ENCODE results near the gene JAG1. TPM values are rescaled to one million over a fixed set of nuclear protein-coding genes. Genes with fewer than 3 reads are reported as not detected.

The JAG1 gene
- total and polyA plus RNA-seq, 4 donors: 11.9 to 70.3 (median 46.8) TPM

GRCh38 chr20:10647909-10648308 lies 25.9 kb downstream of the JAG1 start:
- H3K9me3 ChIP-seq (ENCODE audit: control insufficient read depth in 4 of 4, insufficient read depth in 3 of 4, low read length in 3 of 4): no peaks in the 10 kb centered on the region
- WGBS, 2 donors: 88 to 94% methylated on average over 11 of the region's 11 CpGs
- ATAC-seq (ENCODE audit: insufficient read depth, low FRiP score): no peak
- no peak overlapping the region for H3K9ac ChIP-seq (ENCODE audit: insufficient read depth in 1 of 2, low read length in 2 of 2)
- DNase-seq: no peak
- no peak for TF ChIP-seq CTCF (IDR thresholded peaks at IDR 0.05; ENCODE audit: control extremely low read depth, extremely low read depth)
- H3K27me3 ChIP-seq (ENCODE audit: control insufficient read depth in 3 of 3, insufficient read depth in 3 of 3, low read length in 2 of 3): no peaks in the 10 kb centered on the region
- H3K27ac ChIP-seq (ENCODE audit: low read depth in 1 of 2, low read length in 1 of 2): peak overlapping the region in 1 of 2 donors; percentile 50
- H3K4me3 ChIP-seq: no peak overlapping the region
- peaks cover 3 to 31% (median 12%) of the 10 kb centered on the region in 5 donors for H3K4me1 ChIP-seq (ENCODE audit: control insufficient read depth in 5 of 5, insufficient read depth in 5 of 5, low read length in 5 of 5)
- H3K36me3 ChIP-seq (ENCODE audit: control insufficient read depth in 4 of 4, insufficient read depth in 4 of 4, low read length in 4 of 4): peaks cover 27 to 71% (median 56%) of the 10 kb centered on the region in 4 donors

DNA sequence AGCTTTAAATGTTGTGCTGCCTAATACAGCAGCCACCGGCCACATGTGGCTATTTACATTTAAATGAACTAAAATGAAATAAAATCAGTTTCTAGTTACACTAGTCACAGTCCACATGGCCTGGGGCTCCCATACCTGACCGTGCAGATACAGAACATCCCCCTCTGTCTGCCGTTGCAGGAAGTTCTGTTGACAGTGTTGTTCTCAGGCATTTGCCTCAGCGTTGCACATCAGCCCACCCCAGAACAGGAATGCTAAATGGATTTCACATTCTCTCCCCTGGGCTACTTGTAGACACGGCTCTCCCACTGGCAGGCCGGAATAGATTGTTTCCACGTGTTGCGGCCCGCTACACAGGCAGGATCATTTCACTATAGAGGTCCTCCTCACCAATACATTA lies 26.3 kb downstream of the JAG1 start:
- Histone ChIP-seq H3K4me1 (ENCODE audit: control insufficient read depth in 5 of 5, insufficient read depth in 5 of 5, low read length in 5 of 5) (peaks cover 0 to 30% (median 8%) of the 10 kb centered on the region in 5 donors), H3K9me3 (ENCODE audit: control insufficient read depth in 4 of 4, insufficient read depth in 3 of 4, low read length in 3 of 4) (no peaks in the 10 kb centered on the region), H3K4me3 (no peak overlapping the region), H3K9ac (ENCODE audit: insufficient read depth in 1 of 2, low read length in 2 of 2) (no peak overlapping the region), H3K27me3 (ENCODE audit: control insufficient read depth in 3 of 3, insufficient read depth in 3 of 3, low read length in 2 of 3) (no peaks in the 10 kb centered on the region), H3K27ac (ENCODE audit: low read depth in 1 of 2, low read length in 1 of 2) (no peak overlapping the region), H3K36me3 (ENCODE audit: control insufficient read depth in 4 of 4, insufficient read depth in 4 of 4, low read length in 4 of 4) (peaks cover 27 to 69% (median 57%) of the 10 kb centered on the region in 4 donors)
- no peak for ATAC-seq (ENCODE audit: insufficient read depth, low FRiP score)
- DNase-seq: no peak
- 79 to 81% methylated on average over 9 of the region's 9 CpGs for WGBS, 2 donors
- no peak for TF ChIP-seq CTCF (IDR thresholded peaks at IDR 0.05; ENCODE audit: control extremely low read depth, extremely low read depth)

- no peak for TF ChIP-seq CTCF (IDR thresholded peaks at IDR 0.05; ENCODE audit: control extremely low read depth, extremely low read depth)
- Histone ChIP-seq H3K27me3 (ENCODE audit: control insufficient read depth in 3 of 3, insufficient read depth in 3 of 3, low read length in 2 of 3) (no peaks in the 10 kb centered on the region), H3K4me1 (ENCODE audit: control insufficient read depth in 5 of 5, insufficient read depth in 5 of 5, low read length in 5 of 5) (peaks cover 0 to 28% (median 6%) of the 10 kb centered on the region in 5 donors), H3K36me3 (ENCODE audit: control insufficient read depth in 4 of 4, insufficient read depth in 4 of 4, low read length in 4 of 4) (peaks cover 27 to 73% (median 61%) of the 10 kb centered on the region in 4 donors), H3K27ac (ENCODE audit: low read depth in 1 of 2, low read length in 1 of 2) (no peak overlapping the region), H3K9me3 (ENCODE audit: control insufficient read depth in 4 of 4, insufficient read depth in 3 of 4, low read length in 3 of 4) (no peaks in the 10 kb centered on the region), H3K4me3 (no peak overlapping the region), H3K9ac (ENCODE audit: insufficient read depth in 1 of 2, low read length in 2 of 2) (no peak overlapping the region)
- WGBS, 2 donors: 91% methylated on average over 9 of the region's 9 CpGs
- ATAC-seq (ENCODE audit: insufficient read depth, low FRiP score): no peak
- DNase-seq: no peak
These were observed 26.8 kb downstream of the JAG1 start for GRCh38 chr20:10646886-10647420.

DNA sequence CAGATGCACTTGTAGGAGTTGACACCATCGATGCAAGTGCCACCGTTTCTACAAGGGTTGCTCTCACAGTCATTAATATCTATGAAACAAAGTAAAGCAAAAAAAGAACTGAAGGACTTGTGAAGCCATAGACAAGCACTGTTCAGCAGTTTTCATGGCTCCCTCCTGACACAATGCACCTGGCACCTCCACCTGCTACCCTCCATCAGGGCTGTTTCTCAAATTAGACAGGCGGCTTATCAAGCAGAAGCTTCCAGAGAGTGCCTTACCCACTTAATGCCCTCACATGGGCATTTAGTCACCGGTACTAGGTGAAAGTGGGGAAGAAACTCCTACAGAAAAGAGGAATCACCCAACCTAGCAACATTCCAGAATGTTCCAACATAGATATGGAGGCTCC lies 27.8 kb downstream of the JAG1 start:
- DNase-seq (no peak), ATAC-seq (ENCODE audit: insufficient read depth, low FRiP score) (no peak)
- Histone ChIP-seq H3K9me3 (ENCODE audit: control insufficient read depth in 4 of 4, insufficient read depth in 3 of 4, low read length in 3 of 4) (no peaks in the 10 kb centered on the region), H3K9ac (ENCODE audit: insufficient read depth in 1 of 2, low read length in 2 of 2) (no peak overlapping the region), H3K4me3 (no peak overlapping the region), H3K27ac (ENCODE audit: low read depth in 1 of 2, low read length in 1 of 2) (no peak overlapping the region), H3K36me3 (ENCODE audit: control insufficient read depth in 4 of 4, insufficient read depth in 4 of 4, low read length in 4 of 4) (peaks cover 34 to 74% (median 63%) of the 10 kb centered on the region in 4 donors), H3K27me3 (ENCODE audit: control insufficient read depth in 3 of 3, insufficient read depth in 3 of 3, low read length in 2 of 3) (no peaks in the 10 kb centered on the region), H3K4me1 (ENCODE audit: control insufficient read depth in 5 of 5, insufficient read depth in 5 of 5, low read length in 5 of 5) (peaks cover 0 to 24% (median 6%) of the 10 kb centered on the region in 5 donors)
- WGBS, 2 donors: 92 to 95% methylated on average over 4 of the region's 4 CpGs
- no peak for TF ChIP-seq CTCF (IDR thresholded peaks at IDR 0.05; ENCODE audit: control extremely low read depth, extremely low read depth)
